NOMO-1 treated with DMSO at 0.1 percent for 48 hours (cell line): ENCODE results near the gene MAMDC2.

Experiments used
- DNase-seq: peaks from one replicate; lab custom pipeline; 2025; ENCODE audit not compliant: unreplicated experiment; lab: John Stamatoyannopoulos, UW

MAMDC2 gene

GRCh38 chr9:70101265-70101664 lies 57.6 kb downstream of the MAMDC2 start:
- DNase-seq = no peak

- no peak for DNase-seq
Measured at GRCh38 chr9:70105147-70105546, 61.5 kb downstream of the MAMDC2 start.

- no peak for DNase-seq
Measured at GRCh38 chr9:70106571-70106970, 62.9 kb downstream of the MAMDC2 start.

DNA sequence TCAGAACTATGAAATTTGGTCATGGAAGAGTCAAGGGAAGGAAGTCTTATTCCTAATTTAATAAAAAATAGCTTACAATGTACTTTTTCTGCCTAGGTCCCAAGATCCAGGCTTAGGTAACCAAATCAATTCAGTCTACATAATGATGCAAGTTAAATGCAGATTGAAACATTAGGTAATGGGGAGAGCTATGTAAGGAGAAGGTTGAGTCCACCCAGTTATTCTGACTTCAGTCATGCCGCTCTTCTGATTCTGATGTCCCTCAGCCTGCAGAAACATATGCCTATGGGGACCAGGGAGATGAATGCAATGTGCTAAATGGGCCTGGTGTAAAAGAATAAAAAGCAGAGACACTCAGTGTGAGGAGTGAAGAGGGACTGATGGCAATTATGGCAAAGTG lies 63.9 kb downstream of the MAMDC2 start:
- no peak for DNase-seq

DNA sequence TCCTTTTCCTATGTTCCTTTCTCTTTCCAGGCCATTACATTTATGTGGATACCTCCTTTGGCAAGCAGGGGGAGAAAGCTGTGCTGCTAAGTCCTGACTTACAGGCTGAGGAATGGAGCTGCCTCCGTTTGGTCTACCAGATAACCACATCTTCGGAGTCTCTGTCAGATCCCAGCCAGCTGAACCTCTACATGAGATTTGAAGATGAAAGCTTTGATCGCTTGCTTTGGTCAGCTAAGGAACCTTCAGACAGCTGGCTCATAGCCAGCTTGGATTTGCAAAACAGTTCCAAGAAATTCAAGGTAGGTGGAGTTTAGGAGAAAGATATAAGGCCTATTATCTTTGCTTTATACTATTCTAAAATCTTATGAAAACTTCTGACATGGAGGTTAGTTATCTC lies 64.5 kb downstream of the MAMDC2 start:
- no peak for DNase-seq

DNA sequence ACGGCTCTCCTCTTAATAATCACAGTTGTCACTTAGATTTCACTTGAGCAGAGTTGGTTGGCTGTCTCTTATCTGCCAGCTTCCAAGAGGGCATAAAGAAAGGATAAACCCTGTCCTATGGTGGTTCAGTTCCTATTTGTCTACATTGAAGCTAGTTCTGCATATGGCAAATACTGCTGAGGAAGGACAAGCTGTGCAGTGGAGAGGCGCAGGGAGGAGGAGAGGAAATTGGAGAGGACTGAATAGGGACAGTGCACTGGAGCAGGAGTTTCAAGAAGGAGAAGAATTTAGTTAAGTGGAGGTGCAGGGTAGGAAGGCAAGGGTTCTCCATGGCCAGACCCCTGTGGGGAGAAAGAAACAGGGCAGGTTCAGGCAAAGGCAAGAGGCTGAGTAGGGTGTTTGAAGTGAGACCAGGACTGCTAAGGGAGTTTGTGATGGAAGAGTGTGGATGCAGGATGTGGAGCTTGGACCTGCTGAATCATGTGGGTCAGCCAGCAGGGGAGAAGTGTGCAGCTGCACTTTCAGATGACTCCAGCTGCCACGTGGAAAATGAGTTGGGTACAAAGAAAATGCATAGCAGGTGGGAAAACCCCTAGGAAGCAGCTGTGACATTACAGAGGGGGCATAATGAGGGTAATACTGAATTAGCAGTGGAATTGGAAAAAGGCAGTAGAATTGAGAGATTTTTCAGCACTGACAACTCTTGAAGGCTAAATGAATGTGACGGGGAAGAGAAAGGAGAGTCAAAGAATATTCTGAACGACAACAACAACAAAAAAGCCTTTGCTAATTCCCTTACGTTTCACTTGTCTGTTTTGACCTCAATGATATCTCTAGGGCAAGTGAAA lies 66.8 kb downstream of the MAMDC2 start:
- DNase-seq = no peak

DNA sequence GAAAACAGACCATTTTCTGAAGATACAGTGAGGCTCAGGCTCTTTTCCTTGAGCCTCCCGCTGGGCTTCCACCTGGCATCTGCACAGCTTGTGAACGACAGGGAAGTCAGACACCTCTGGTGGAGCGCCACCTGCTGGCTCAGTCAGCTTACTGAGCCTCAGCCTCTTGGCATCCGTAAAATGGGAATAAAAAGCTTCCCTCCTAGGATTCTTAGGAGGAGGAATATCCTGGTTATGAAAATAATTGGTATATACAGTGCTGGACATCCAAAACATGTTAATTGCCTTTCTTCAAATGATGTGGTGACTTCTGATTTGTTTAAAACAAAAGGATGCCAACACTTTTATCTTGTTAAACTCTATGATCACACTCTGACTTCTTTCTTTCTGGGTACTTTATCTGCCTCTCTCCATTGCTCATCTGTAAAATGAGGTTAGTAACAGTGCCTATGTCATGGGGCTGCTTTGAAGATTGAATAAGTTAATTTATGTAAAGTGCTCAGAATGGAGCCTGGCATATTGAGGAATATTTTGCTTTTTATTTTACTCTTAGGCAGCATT lies 67.5 kb downstream of the MAMDC2 start:
- DNase-seq = peak; percentile 3

GRCh38 chr9:70111641-70112236 lies 68.1 kb downstream of the MAMDC2 start:
- DNase-seq = no peak

- DNase-seq = no peak
Measured at GRCh38 chr9:70112981-70113380, 69.3 kb downstream of the MAMDC2 start.

GRCh38 chr9:70113403-70114022 lies 69.9 kb downstream of the MAMDC2 start:
- DNase-seq = peak; percentile 3

GRCh38 chr9:70114898-70115297 lies 71.2 kb downstream of the MAMDC2 start:
- no peak for DNase-seq

GRCh38 chr9:70117835-70118319 lies 74.2 kb downstream of the MAMDC2 start:
- no peak for DNase-seq

- no peak for DNase-seq
Measured at GRCh38 chr9:70119786-70120185, 76.1 kb downstream of the MAMDC2 start.

- DNase-seq = no peak
Measured at GRCh38 chr9:70120834-70121510, 77.3 kb downstream of the MAMDC2 start.

DNA sequence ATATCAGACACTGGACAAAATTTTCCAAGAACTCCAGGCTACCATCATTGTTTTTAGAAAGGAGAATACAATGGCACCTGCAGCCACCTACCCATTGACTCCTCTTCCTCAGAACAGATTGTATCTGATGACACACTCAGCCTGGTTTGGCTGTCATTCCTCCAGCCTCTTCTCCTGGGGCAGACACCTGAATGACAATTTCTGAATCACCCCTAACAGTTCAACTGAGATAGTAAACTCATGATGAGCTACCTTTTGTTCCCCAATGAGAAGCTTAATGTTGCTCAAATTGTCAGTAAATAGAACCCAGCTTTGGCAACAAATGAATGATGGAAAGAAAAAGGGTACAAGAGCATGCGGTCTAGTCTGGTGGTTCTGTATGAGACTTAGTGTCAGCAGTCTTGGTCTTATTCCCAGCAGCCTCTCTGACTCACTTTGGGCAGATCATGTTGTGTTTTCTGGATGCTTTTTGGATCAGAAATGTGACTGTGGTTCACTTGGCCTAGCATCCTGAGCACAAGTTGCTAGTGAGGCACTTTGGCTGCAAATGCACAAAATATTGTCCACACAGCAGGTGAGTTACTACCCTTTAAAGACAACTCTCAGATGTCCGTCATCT lies 78.3 kb downstream of the MAMDC2 start:
- DNase-seq = no peak

GRCh38 chr9:70123695-70124094 lies 80.0 kb downstream of the MAMDC2 start:
- DNase-seq = no peak

GRCh38 chr9:70125621-70126263 lies 82.1 kb downstream of the MAMDC2 start:
- DNase-seq = no peak

DNA sequence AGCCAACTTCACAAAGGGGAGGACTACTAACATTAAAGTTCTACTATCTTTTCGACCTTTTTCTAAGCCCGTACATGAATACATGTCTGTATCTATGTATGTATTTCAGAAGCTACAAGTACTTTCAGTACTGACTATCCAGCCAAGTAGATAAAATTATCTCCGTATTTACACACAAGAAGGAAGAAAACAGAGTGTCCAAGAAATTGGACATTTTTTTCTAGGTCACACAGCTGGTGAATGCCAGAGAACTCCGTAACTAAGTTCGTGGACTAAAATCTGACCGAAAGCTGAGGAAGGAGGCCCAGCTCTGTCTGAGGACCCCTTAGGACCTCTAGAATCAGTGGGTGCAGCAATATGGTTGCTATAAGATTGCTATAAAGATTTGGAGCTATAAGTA lies 83.4 kb downstream of the MAMDC2 start:
- no peak for DNase-seq

- no peak for DNase-seq
Measured at GRCh38 chr9:70127540-70128416, 84.1 kb downstream of the MAMDC2 start.
